BJ (cell line): ENCODE results near the gene BLM. TPM values are rescaled to one million over a fixed set of nuclear protein-coding genes. Genes with fewer than 3 reads are reported as not detected.

Experiments used
- CTCF ChIA-PET: fragments of 350-600 bp; formaldehyde crosslinking; extraction: SDS; loops from one replicate; lab custom pipeline; 2021; ENCODE audit warnings: antibody characterized with exemption, inconsistent platforms; lab: Yijun Ruan, JAX
- POLR2A ChIA-PET: fragments of 300-600 bp; sonication (Branson Sonifier 250); formaldehyde crosslinking; extraction: SDS; loops from one replicate; lab custom pipeline; 2021; ENCODE audit warnings: antibody characterized with exemption; lab: Charles Lee
- DNase-seq: peaks from one replicate; pipeline ENCODE4 v3.0.0-alpha.2; 2011; ENCODE audit warnings: low read depth
- H3K27me3 ChIP-seq: 2 replicates; pipeline ENCODE4 v1.6.0; 2011; ENCODE audit warnings: low read length; ENCODE audit not compliant: control insufficient read depth, insufficient read depth
- H3K36me3 ChIP-seq: 2 replicates; pipeline ENCODE4 v1.5.1; 2011; ENCODE audit warnings: low read length; ENCODE audit not compliant: control insufficient read depth, insufficient read depth
- H3K4me3 ChIP-seq: 2 replicates; pipeline ENCODE4 v1.5.1; 2011; ENCODE audit warnings: low read depth, mild to moderate bottlenecking, control low read depth, low read length
- CTCF ChIP-seq: IDR thresholded peaks from 2 replicates; pipeline ENCODE4 v1.5.1; 2011; ENCODE audit warnings: low read depth, mild to moderate bottlenecking, control low read depth, inconsistent platforms, low read length, moderate library complexity; ENCODE audit not compliant: insufficient read depth
- polyA plus RNA-seq: library from polyadenylated mRNA; depleted of rRNA; stranded (reverse); fragments of >200 nt; gene quantifications from 2 replicates; pipeline ENCODE4 v1.2.3, GENCODE V29; 2011

The BLM gene
- polyA plus RNA-seq, 1 experiment = 1.3 TPM

DNA sequence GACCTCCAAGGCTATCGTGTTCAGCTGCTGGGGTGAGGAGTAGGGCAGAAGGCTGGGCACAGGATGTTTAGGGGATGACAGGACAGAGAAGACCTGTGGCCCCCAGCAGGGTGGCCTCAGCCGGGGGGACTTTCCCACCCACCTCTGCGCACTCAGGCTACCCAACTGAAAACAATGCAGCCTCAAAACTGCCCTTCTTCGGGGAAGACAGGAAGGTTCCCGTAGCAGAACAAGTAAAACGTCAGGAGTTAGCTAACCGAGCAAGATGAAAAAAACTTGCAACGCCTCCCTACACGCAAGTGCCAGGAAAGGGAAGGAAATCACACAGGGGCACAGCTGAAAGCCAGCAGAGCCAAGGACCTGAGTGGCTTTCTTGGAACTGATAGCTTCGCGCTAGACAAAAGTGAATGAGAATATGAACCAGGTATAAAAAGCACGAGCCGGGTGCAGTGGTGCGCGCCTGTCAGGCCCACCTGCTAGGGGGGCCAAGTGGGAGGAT, 112.8 kb downstream of the BLM start:
- ChIA-PET POLR2A (no interaction called here), CTCF (no interaction called here)
- Histone ChIP-seq H3K4me3 (no peak overlapping the region), H3K36me3 (no peaks in the 10 kb centered on the region), H3K27me3 (no peaks in the 10 kb centered on the region)
- no peak for DNase-seq
- TF ChIP-seq CTCF = no peak

DNA sequence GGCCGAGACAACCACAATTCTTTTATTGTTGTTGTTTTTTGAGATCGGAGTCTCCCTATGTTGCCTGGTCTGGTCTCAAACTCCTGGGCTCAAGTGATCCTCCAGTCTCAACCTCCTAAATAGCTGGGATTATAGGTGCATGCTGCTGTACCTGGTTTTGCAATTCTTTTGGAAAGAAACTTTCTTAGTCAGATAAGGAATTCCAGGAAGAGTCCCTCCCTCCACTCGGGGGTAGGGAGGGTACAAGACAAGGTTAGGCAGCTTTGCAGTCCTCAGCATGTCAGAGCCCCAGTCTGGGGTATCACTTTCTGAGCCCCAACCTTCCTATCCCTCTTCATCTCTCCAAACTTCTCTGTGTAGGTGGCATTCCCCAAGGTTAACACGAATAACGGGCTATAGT, 117.5 kb downstream of the BLM start:
- no peak for TF ChIP-seq CTCF
- H3K36me3 ChIP-seq = no peaks in the 10 kb centered on the region
- ChIA-PET POLR2A (no interaction called here), CTCF (interaction anchor here (0.5 to 1.0 kb wide), 2 partner anchors 133 to 187 kb away, joined by 3 to 4 read pairs; no protein-coding TSS in a partner anchor)
- no peak for DNase-seq
- H3K4me3 ChIP-seq = no peak overlapping the region
- H3K27me3 ChIP-seq = no peaks in the 10 kb centered on the region

DNA sequence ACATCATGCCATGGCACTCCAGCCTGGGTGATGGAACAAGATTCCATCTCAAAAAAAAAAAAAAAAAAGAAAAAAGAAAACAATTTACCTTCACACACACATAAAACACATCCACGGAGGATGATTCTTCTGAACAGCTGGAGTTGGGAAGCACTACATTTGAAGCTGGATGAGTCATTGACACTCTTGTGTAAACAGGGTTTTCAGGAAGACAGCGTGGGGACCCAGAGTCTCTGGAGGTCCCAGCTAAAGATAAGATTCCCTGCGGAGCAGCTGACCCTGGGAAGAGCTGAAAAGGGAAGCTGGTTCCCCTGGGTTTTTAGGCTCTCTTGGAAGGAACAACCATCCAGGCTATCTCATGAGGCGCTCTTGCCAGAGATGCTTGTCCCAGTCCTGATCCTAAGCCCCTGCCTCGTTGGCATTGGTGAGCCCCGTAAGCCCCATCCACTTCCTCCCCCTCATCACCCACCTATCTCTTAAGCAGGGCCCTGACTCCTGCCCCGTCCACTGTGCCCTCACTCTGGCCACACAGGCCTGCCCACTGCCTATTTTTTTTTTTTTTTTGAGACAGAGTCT, 119.2 kb downstream of the BLM start:
- DNase-seq = no peak
- TF ChIP-seq CTCF = no peak
- no peaks in the 10 kb centered on the region for H3K27me3 ChIP-seq
- POLR2A ChIA-PET = no interaction called here
- no peak overlapping the region for H3K4me3 ChIP-seq
- CTCF ChIA-PET = no interaction called here
- no peaks in the 10 kb centered on the region for H3K36me3 ChIP-seq

DNA sequence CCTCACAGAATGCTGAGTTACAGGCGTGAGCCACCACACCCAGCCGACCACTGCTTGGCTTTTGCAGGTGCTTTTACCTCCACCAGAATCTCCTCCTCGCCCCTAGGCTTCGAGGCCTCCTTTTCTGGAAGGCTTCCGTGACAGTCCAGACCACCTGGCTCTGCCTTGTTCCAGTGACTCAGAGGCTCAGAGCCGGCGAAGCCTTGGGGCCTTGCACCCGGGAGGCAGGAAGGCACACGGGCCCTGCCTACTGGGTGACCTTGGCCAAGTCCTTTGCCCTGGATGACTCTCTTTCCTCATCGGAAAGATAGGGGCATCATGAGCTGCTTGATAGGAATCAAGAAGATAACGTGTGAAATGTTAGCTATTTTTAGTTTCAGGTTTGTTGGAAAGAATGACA, 119.9 kb downstream of the BLM start:
- Histone ChIP-seq H3K4me3 (no peak overlapping the region), H3K27me3 (no peaks in the 10 kb centered on the region), H3K36me3 (no peaks in the 10 kb centered on the region)
- ChIA-PET CTCF (interaction anchor here (0.7 kb wide), 1 partner anchor 49 kb away, joined by 3 read pairs; no protein-coding TSS in a partner anchor), POLR2A (no interaction called here)
- no peak for DNase-seq
- TF ChIP-seq CTCF = no peak

- Histone ChIP-seq H3K36me3 (no peaks in the 10 kb centered on the region), H3K27me3 (no peaks in the 10 kb centered on the region), H3K4me3 (no peak overlapping the region)
- ChIA-PET CTCF (no interaction called here), POLR2A (no interaction called here)
- DNase-seq = no peak
- no peak for TF ChIP-seq CTCF
Measured at GRCh38 chr15:90838139-90838538, 121.0 kb downstream of the BLM start.
